SK-N-SH (cell line): ENCODE results near the gene NUFIP2.

Source experiments
- CHD2 ChIP-seq: fragments of 150-350 bp; IDR thresholded peaks from 2 replicates; pipeline ENCODE4 v1.6.1; 2018; ENCODE audit warnings: low read length; ENCODE audit not compliant: partially characterized antibody
- EP300 ChIP-seq, 2 experiments: IDR thresholded peaks; 2 replicates each; pipeline versions ENCODE4 v1.4.0 to v1.6.1; 2012; ENCODE audit warnings: borderline replicate concordance in 1 of 2, low read depth in 1 of 2, low read length in 1 of 2
- EZH2phosphoT487 ChIP-seq: fragments of 200-600 bp; sonication (generic); IDR thresholded peaks from 2 replicates; pipeline ENCODE4 v1.6.1; 2017; ENCODE audit warnings: low read depth, mixed run types, mild to moderate bottlenecking, antibody characterized with exemption, moderate library complexity, borderline replicate concordance
- FOXM1 ChIP-seq: IDR thresholded peaks from 2 replicates; pipeline ENCODE4 v1.4.0; 2012; ENCODE audit warnings: low read depth, mild to moderate bottlenecking
- POLR2AphosphoS5 ChIP-seq: IDR thresholded peaks from 2 replicates; pipeline ENCODE4 v1.6.1; 2012; ENCODE audit warnings: low read depth, low read length
- RAD21 ChIP-seq: IDR thresholded peaks from 2 replicates; pipeline ENCODE4 v1.6.1; 2012; ENCODE audit warnings: mild to moderate bottlenecking, low read length
- SIN3A ChIP-seq: IDR thresholded peaks from 2 replicates; pipeline ENCODE4 v1.6.1; 2012; ENCODE audit warnings: low read depth, mild to moderate bottlenecking, low read length, moderate library complexity, borderline replicate concordance
- TEAD4 ChIP-seq: IDR thresholded peaks from 2 replicates; pipeline ENCODE4 v1.4.0; 2012; ENCODE audit warnings: mild to moderate bottlenecking, borderline replicate concordance; ENCODE audit not compliant: insufficient read depth
- TF ChIP-seq, protein P1 (sequence below): fragments of 200-600 bp; sonication (generic); IDR thresholded peaks from 2 replicates; pipeline ENCODE4 v1.6.1; 2017; ENCODE audit warnings: antibody characterized with exemption, mild to moderate bottlenecking, moderate library complexity
- TF ChIP-seq, protein P2 (sequence below): IDR thresholded peaks from 2 replicates; pipeline ENCODE4 v1.4.0; 2012; ENCODE audit warnings: low read depth
- TF ChIP-seq, protein P3 (sequence below): IDR thresholded peaks from 2 replicates; pipeline ENCODE4 v1.6.1; 2012; ENCODE audit warnings: mild to moderate bottlenecking, low read depth, low read length, moderate library complexity

DNA sequence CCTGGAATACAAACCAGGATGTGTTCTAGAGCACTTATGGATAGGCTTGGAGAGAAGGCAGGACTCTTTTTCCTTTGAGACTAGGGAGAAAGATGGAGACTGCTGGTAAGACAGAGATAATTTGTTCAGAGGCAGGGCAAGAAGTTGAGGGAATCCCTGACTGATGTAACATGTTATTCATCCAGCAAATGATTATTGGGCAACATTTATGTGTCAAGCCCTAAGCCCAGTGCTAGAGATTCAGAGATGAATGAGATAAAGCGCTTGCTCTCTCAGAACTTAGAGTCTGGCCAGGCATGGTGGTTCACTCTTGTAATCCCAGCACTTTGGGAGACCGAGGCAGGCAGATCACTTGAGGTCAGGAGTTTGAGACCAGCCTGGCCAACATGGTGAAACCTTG is 47.8 kb upstream of the NUFIP2 start:
- no peak for TF ChIP-seq RAD21
- TF ChIP-seq, protein P1, sequence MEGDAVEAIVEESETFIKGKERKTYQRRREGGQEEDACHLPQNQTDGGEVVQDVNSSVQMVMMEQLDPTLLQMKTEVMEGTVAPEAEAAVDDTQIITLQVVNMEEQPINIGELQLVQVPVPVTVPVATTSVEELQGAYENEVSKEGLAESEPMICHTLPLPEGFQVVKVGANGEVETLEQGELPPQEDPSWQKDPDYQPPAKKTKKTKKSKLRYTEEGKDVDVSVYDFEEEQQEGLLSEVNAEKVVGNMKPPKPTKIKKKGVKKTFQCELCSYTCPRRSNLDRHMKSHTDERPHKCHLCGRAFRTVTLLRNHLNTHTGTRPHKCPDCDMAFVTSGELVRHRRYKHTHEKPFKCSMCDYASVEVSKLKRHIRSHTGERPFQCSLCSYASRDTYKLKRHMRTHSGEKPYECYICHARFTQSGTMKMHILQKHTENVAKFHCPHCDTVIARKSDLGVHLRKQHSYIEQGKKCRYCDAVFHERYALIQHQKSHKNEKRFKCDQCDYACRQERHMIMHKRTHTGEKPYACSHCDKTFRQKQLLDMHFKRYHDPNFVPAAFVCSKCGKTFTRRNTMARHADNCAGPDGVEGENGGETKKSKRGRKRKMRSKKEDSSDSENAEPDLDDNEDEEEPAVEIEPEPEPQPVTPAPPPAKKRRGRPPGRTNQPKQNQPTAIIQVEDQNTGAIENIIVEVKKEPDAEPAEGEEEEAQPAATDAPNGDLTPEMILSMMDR, result no peak
- TF ChIP-seq EP300 (IDR thresholded peaks at IDR 0.05; ENCODE audit: borderline replicate concordance in 1 of 2, low read depth in 1 of 2, low read length in 1 of 2), result no peak
- no peak for TF ChIP-seq TEAD4
- no peak for TF ChIP-seq FOXM1
- TF ChIP-seq CHD2, result no peak
- no peak for TF ChIP-seq EZH2phosphoT487
- no peak for TF ChIP-seq SIN3A
- TF ChIP-seq, protein P2, sequence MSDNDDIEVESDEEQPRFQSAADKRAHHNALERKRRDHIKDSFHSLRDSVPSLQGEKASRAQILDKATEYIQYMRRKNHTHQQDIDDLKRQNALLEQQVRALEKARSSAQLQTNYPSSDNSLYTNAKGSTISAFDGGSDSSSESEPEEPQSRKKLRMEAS, result no peak
- TF ChIP-seq, protein P3, sequence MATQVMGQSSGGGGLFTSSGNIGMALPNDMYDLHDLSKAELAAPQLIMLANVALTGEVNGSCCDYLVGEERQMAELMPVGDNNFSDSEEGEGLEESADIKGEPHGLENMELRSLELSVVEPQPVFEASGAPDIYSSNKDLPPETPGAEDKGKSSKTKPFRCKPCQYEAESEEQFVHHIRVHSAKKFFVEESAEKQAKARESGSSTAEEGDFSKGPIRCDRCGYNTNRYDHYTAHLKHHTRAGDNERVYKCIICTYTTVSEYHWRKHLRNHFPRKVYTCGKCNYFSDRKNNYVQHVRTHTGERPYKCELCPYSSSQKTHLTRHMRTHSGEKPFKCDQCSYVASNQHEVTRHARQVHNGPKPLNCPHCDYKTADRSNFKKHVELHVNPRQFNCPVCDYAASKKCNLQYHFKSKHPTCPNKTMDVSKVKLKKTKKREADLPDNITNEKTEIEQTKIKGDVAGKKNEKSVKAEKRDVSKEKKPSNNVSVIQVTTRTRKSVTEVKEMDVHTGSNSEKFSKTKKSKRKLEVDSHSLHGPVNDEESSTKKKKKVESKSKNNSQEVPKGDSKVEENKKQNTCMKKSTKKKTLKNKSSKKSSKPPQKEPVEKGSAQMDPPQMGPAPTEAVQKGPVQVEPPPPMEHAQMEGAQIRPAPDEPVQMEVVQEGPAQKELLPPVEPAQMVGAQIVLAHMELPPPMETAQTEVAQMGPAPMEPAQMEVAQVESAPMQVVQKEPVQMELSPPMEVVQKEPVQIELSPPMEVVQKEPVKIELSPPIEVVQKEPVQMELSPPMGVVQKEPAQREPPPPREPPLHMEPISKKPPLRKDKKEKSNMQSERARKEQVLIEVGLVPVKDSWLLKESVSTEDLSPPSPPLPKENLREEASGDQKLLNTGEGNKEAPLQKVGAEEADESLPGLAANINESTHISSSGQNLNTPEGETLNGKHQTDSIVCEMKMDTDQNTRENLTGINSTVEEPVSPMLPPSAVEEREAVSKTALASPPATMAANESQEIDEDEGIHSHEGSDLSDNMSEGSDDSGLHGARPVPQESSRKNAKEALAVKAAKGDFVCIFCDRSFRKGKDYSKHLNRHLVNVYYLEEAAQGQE, result no peak
- TF ChIP-seq POLR2AphosphoS5, result no peak
